GM11168 (cell line): ENCODE results near the gene SEMA4C.
"Not testable (repeated sequence)": the region's sequence is repeated elsewhere in the genome, so short reads cannot be mapped to it uniquely, and the experiment has no call there.

Source experiments
- in situ Hi-C: fragments of 300-500 bp; cut with MboI; formaldehyde crosslinking; loops from one replicate; pipeline ENCODE4 v1.12.0; 2022; ENCODE audit warnings: low sequenced_read_pairs; ENCODE audit not compliant: unreplicated experiment

Gene SEMA4C

DNA sequence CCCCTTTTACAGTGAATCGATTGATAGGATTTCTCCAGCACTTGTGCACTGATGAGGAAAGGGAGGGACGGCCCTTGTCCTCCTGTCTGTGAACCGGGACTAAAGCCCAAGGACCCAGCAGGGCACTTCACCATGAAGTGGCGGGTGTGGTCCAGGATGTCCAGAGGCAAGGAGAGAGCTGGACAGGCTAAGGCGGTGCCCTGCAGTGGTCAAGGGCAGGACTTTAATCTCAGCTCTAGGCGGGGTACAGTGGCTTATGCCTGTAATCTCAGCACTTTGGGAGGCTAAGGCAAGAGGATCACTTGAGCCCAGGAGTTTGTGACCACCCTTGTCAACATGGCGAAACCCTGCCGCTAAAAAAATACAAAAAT is 28.2 kb upstream of the SEMA4C start:
- in situ Hi-C loops: no loop called here

DNA sequence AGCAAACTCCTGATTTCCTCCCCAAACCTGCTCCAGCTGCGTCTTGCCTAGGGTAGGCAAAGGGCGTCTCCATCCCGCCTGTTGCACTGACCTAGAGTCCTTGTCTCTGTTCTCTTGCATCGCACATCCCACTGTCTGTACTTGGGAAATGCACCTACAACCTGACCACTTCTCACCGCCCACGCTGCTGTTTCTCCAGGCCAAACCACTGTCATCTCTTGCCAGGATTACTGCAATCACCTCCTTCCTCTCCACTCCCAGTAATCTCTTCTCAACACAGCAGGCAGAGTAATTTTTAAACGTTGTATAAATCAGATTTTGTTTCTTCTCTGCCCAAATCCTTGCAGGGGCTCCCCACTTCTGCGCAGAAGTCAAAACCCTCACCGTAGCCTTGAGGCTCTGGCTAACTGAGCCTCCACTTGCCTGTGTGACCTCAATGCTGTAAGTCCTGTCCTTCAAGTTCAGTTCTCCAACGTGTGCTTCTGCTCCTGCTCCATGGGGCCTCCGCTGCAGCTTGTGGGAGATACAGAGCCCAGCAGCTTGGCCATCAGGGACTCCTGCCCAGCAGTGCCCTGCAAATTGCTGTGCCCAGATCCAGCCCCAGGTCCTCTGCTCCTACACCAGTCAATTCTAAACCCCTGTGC is 27.7 kb upstream of the SEMA4C start:
- in situ Hi-C loops: no loop called here

DNA sequence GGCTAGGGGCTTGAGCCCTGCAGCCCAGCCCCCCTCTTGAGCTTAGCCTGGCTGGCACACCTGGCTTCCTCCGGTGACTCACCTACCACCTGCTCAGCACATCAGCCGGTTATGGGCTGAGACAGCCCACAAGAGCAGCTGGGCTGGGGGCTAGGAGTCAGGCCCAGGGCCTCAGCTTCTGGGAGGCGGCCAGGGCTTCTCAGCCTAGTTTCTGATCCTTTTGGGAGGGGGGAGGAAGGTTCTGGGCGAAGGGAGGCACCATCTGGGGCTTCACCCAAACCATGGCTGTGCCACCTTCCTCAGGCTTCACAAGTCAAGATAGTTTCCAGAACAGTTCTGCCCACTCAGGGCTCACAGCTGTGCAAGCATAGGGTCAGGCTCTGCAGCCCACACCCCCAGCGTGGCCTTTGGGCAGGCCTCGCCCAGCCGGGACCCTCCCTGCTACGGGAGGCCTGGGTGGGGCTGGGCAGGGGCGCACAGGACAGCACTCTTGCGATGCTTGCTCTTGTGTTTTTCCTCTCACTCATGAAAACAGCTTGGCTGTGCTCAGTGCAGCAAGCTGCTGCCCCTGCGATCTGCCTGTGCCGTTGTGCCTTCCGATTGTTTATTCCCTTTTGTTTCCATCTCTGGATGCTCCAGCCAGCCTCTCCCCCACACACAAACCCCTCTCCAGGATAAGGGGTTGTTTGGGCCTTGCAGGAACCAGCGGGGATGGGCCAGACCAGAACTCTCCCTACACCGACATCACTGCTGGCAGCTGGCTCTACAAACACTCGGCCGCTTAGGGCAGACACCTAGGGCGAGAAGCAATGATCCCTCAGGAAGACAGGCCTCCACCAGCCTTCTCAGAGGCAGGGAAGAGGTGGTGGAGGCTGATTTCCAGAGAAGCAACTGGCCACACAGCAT is 26.1 kb upstream of the SEMA4C start:
- in situ Hi-C loops: no loop called here

DNA sequence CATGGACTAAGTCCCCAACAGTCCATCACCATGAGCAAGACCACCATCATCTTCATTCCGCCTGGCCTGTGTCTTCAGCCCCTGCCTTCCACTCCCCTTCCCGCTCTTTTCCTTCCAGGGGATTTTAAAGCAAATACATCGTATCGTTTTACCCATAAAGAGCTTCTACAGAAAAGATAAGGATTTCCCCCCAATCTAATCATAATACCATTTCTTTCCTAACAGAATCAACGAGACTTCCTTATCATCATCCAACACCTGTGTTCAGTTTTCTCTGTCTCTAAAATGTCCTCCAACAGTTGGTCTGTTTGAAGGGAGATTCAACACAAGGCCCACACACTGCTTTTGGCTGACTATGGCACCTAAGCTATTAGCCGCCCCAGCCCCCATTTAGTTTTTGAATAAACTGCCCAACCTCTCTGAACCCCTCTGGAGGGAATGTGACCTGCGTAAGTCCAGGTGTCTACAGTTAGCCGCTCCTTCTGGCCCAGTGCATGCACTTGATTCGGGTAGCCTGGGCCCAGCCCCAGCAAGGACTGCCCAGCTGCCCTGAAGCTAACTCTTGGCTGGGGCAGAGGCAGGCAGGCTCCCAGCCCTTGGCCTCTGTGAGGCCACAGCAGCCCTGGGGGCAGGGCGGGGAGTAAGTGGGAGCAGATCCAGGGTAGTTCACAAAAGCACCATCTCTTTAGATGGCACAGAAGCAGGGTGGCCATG is 25.3 kb upstream of the SEMA4C start:
- in situ Hi-C loops: no loop called here

DNA sequence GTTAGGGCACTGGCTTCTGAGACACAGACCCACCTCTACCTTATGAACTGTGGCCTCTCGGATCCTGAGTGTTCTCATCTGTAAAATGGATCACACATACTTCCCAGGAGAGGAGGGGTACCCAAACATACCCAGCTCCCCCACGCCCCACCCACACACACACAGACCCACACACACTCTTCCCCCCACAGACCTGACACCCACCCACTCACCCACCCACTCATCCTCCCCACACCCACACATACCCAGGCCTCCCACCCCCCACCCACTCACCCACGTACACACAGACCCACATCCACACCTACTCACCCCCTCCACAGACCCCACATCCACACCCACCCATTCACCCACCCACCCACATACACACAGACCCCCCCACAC is 24.3 kb upstream of the SEMA4C start:
- in situ Hi-C loops: no loop called here

DNA sequence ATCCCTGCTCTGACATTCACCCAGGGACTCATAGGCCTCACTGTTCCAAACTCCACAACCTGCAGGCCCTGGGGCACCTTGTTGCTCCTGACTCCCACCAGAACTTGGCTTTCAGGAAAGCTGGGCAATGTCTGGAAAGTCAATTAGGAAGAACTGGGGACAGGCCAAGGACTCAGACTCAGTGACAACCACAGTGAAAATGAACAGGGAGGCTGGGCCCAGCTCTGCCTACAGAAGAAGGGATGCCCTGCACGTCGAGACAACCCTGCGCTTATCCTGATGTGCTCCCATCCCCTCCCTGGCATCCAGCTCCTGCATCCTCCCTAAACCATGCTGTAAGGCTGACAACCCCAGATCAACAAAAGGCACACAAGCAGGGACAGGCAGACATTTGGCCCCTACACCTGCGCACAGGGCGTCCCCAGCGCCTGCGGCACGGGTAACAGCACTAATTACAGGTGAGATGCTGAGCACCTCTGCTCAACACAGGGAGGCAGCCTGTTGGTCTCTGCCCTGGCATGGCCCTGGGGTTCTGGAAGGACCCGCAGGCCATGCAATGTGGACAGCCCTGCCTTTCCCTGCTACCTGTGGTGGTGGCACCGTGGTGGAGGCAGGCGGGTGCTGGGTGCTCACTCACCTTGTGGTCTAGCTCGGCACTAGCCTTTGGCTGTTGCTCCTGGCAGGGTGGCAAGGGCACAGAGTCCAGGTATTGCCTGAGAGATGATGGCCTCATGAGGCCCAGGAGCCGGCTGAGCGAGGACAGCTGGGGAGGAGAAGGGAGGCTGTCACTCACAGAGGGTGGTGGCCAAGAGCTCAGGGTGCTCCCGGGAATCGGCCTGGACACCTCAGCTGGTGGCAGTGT is 23.6 kb upstream of the SEMA4C start:
- in situ Hi-C loops: no loop called here

DNA sequence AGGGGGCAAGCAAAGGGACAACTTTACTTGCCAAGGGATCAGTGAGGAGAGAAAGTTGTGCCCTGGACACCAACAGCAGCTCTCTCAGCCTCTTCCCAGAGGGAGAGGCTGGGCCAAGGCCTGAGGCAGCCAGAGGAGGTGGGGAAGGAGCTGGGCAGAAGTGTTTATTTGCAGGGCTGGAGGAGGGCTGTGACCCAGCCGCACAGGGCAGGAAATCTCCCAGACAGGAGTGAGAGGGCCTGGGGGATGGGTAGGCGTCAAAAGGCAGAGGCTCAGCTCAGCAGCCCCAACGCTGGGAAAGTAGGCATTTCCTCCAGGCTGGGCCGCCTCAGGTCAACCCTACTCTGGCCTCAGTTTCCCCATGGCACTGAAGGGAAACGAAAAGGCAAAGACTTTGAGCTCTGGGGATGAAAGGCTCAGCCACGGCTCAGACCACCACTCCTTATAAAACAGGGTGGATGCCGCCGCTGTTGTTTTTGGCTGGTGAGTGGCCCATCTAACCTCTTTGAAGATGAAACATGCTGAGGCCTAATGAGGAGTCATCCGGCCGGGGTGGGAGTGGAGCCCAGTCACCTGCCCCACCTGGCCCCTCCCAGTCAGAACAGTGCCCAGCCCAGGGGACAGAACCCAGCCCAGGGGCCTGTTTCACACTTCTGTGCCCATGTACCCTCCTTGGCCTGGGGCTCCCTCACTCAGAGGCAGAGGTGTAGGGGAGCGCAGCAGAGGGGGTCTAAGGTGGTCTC is 21.9 kb upstream of the SEMA4C start:
- in situ Hi-C loops: no loop called here

DNA sequence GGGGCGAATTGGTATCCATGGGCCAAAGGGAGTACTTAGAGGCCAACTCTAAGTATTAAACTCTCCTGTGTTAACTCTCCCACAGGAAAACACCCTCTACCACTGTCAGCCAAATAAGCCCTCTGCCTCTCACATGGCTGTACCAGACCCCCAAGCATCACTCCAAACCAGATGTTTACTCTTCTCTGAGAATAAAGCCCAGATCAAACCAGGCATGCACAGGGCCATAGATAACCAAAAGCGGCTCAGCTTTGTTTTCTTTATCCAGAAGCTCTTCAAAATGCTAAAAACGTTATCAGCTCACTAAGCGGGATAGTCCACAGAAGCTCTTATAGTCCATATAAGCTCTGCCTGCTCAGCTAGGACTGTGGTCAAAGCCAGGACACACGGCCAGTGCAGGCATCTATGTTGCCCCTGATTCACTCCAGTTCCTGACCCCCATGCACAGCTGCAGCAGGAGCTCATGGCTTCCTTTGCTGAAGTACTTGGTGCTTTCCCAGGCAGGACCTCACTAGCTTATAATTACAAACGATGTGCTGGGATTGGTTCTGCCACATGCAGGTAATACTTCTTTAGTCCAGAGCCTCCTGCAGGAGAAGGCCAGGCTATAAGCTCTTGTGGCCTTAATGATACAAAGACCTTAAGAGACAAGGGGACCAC is 21.0 kb upstream of the SEMA4C start:
- in situ Hi-C loops: no loop called here

DNA sequence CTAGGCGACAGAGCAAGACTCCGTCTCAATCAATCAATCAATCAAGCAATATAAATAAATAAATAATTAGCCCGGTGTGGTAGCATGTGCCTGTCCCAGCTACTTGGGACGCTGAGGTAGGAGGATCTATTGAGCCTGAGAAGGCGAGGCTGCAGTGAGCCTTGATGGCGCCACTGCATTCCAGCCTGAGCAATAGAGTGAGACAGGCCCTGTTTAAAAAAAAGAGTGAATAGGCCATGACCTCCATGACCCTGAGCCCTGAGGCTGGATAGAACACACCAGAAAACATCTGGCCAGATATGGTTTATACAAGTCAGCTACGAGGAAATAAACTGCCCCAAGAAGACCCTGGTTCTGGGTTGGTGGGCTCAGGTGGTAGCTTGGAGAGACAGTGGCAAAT is 20.4 kb upstream of the SEMA4C start:
- in situ Hi-C loops: no loop called here

DNA sequence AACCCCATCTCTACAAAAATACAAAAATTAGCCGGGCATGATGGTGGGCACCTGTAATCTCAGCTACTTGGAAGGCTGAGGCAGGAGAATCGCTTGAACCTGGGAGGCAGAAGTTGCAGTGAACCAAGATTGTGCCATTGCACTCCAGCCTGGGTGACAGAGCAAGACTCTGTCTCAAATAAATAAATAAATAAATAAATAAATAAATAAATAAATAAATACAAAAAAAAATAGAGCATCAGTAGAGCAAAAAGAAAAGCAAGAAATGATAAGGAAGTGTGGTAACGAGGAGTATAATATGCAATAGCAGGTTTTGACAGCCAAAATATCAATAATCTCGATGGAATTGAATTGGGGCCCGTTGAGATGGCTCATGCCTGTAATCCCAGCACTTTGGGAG is 19.6 kb upstream of the SEMA4C start:
- in situ Hi-C loops: not testable (repeated sequence)

DNA sequence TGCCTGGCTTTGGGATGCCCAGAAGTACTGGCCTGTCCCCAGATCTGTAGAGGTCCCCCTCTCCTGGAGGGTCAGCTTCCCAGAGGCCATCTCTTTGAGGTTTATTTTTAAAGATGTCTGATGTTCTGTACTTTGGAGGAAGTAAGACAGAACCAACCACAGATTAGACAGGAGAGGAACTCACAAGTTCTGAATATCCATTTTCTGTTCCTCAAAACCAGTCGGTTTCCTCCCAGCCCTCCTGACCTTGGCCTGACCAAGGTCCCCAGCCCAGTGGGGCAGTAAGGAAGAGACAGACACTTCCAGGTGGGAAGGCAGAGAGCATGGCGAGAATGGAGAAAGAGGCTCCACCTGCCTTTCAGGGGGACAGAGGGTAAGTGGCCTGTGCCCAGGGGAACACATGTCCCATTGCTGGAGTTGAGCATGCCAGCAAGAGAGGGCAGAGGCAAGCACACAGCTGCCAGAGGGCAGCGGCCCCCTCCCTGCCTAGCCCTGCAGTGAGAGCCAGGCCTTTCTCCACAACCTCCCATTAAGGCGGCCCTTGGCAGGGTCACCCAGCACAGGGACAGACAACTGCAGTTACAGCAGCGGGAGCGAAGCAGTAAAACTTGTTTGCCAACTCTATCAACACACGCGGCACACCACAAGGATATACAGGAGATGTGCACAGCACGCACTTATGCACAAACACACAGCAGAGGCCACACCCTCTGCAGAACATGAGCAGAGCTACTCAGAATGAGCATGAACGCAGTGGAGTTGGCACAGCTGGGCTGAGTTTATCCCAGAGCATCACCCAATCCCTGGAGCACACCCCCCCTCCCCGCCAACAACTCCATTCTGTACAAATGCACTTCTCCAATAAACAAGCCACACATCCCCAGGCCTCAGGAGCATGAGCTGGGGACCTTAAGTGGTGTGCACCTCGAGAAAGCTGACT is 18.5 kb upstream of the SEMA4C start:
- in situ Hi-C loops: no loop called here

DNA sequence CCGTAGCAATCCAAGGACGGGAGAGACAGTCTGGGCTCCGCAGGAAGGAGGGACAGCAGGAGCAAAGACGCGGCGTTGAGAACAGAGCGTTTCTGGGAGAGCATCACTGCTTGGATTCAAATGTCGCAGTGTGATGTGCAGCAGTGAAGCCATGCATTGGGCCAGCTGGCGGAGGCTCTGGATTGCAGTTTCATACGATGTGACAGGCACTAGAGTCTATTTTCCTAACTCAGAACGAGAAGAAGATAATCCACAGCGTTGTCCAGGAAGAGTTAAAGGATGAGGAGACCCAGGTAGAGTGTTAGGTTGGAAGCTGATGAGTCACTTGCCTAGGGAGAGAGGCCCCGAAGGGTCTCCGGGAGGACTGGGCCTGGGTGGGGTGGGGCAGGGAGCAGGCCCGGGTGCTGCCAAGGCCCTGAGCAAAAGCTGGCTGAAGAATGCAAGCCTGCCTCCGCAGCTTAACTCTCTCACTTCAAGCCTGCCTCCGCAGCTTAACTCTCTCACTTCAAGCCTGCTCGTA is 17.7 kb upstream of the SEMA4C start:
- in situ Hi-C loops: no loop called here

DNA sequence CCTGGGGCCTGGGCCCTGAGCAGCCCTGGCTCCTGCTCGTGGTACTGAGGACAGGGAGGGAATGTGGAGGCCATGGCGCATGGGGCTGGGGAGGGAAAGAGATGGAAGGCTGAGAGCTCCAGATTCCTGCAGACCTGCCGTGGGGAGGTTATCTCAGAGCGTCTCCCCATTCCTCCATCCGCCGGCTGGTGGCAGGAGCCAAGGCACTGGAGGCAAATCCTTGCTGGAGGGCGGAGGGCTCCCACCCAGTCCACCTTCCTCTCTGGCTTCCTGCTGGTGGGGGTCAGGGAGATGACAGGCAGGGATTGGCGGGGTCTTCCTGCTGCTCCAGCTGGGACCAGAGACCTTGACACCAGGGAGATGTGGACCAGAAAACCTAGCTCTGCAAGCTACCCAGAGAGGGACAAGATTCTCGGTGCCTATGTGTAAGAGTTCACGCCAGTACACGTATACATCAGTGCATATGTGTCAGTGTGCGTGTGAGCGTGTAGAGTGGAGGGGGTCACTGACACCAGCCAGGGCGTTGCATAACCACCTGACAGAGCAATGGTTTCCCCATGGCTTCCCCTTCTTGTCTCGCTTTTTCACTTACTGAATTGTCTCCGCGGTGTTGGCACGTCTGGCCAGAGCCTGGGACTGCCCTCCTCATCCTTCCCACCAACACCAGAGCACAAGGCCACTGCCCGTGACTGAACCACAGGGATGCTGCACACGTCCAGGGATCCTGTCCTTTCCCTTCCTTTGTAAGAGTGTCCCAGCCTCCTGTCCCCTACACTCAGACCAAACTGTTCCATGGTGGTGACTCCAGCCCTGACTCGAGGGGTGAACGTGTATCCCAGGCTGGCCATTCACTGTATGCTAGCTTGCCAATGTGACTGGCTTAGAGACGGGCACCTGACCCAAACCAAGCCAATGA is 15.8 kb upstream of the SEMA4C start:
- in situ Hi-C loops: no loop called here

DNA sequence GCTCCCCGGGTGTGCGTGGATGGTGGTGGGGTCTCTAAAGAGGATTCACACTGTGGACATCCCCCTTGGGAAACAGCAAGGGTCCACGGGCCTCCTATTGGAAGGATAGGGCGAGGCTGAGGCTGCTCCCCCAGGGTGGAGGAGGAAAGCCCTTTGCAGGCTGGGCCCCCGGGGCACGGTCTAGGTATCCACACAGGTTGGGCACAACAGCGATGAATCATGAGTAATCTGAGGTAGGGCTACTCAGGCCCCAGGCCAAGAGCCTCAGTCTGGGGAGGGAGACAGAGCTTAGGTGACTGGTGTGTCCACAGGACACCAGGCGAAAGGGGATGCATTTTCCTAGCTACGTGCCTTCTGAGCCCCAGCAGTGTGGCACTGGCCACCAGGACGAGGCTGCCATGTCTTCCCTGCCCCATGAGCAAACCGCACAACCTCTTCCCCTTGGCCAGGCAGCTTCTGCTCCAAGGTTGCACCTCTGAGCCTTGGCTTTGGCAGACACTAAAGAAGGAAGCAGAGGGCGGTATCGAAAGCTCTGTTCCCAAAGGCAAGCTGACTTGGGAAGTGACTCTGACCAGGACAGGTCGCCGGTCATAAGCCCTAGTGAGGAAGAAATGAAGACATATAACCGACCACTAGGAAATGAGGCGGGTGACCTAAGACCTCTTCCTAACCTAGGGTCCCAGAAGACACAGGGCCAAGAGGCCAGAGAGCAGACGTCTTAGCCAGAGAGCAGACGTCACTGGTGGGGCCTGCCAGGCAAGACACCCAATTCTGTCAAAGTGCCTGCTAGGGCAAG is 14.6 kb upstream of the SEMA4C start:
- in situ Hi-C loops: no loop called here

DNA sequence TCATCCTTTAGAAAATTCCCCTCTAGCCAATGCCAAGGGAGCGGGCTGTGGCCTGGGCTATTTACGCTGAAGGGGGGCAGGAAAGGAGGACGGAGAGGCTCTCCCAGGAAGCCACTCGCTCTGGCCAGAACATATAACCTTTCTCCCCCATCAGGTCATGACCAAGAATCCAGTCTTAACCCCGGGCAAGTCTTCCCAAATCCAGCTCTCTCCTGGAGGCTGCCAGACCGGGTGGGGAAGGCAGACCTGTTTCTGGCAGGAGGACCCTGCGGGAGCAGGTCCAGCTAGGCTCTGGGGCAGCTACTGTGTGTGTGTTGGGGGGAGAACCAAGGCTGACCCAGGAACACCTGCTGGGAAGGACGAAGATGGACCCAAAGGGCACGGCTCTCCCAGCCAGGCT is 13.4 kb upstream of the SEMA4C start:
- in situ Hi-C loops: no loop called here

DNA sequence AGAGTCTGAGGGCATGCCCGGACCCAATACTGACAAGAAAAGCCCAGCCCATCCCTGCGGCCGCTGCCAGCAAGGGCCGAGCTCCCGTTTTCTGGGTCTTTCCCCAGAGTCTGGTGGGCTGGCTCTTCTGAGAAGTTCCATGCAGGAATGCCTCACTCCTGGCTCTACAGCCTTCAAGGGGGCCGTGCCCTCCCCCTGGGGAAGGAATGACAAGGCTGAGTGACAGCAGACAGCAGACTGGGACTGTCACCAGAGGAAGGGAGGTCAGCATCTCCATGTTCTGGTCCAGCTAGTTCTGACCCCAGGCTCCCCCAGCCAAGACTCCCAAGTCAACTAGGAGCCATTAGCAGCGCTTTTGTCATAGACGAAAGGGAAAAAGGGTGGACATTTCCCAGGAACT is 13.0 kb upstream of the SEMA4C start:
- in situ Hi-C loops: no loop called here
